Calu3 (cell line): ENCODE measurements around the gene SLC4A11. TPM values are rescaled to one million over a fixed set of nuclear protein-coding genes. Genes with fewer than 3 reads are reported as not detected.

Experiments used
- BruUV-seq: library from RNA; stranded (reverse); fragments of 400-500 nt; replicated peaks from 2 replicates; lab custom pipeline; 2021; lab: Mats Ljungman, UMichigan
- CTCF ChIA-PET: fragments of 300-600 bp; sonication (Branson Sonifier 250); formaldehyde crosslinking; loops from one replicate; lab custom pipeline; 2022; ENCODE audit warnings: antibody characterized with exemption; lab: Charles Lee
- DNase-seq: peaks from one replicate; pipeline ENCODE4 v3.0.0; 2022
- H3K27ac Mint-ChIP-seq: one replicate; pipeline ENCODE4 v1.8.0; 2022; ENCODE audit warnings: mixed read lengths; ENCODE audit not compliant: unreplicated experiment
- H3K27me3 Mint-ChIP-seq: one replicate; pipeline ENCODE4 v1.8.0; 2022; ENCODE audit warnings: mixed read lengths; ENCODE audit not compliant: unreplicated experiment
- H3K36me3 Mint-ChIP-seq: one replicate; pipeline ENCODE4 v1.8.0; 2022; ENCODE audit warnings: mild to moderate bottlenecking, moderate library complexity, mixed read lengths; ENCODE audit not compliant: insufficient read depth, unreplicated experiment
- H3K4me1 Mint-ChIP-seq: one replicate; pipeline ENCODE4 v1.8.0; 2022; ENCODE audit warnings: mild to moderate bottlenecking, low read depth, mixed read lengths; ENCODE audit not compliant: unreplicated experiment
- H3K4me3 Mint-ChIP-seq: one replicate; pipeline ENCODE4 v1.8.0; 2022; ENCODE audit warnings: mild to moderate bottlenecking, low read depth, moderate library complexity, mixed read lengths; ENCODE audit not compliant: unreplicated experiment
- H3K9me3 Mint-ChIP-seq: one replicate; pipeline ENCODE4 v1.8.0; 2022; ENCODE audit warnings: low read depth, mixed read lengths; ENCODE audit not compliant: unreplicated experiment
- intact Hi-C: fragments of 100-400 bp; cut with micrococcal nuclease; formaldehyde crosslinking; loops from one replicate; pipeline ENCODE4 v1.10.0; 2022; ENCODE audit not compliant: unreplicated experiment
- total RNA-seq: library from RNA; stranded (reverse); gene quantifications from 2 replicates; pipeline ENCODE4 v1.2.3, GENCODE V29; 2022
- TF ChIP-seq, protein P1 (sequence below): fragments of 200-600 bp; IDR thresholded peaks from one replicate; pipeline ENCODE4 v1.8.0; 2022; ENCODE audit warnings: antibody characterized with exemption; ENCODE audit not compliant: unreplicated experiment

Gene SLC4A11
- total RNA-seq, 1 experiment from 2014 or later, result 9.4 TPM

DNA sequence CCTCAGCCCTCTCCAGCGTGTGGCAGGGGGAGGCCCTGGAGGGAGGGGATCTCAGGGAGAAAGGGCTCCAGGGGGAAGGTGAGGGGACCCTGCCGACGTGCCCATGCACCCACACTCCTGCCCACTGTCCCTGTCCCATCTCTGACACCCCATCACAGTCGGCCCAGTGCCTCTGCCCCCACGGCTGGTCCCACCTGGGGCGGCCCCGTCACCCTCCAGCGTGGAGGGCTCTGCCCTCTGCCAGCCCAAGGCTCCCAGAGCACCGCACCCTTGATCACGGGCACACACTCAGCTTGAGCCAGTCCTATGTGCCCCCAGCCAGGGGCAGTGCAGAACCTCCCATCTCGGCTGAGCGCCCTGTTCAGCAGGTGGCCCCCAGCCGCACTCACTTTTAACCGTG is 9.2 kb downstream of the SLC4A11 start:
- intact Hi-C loops, result no loop called here
- TF ChIP-seq, protein P1, sequence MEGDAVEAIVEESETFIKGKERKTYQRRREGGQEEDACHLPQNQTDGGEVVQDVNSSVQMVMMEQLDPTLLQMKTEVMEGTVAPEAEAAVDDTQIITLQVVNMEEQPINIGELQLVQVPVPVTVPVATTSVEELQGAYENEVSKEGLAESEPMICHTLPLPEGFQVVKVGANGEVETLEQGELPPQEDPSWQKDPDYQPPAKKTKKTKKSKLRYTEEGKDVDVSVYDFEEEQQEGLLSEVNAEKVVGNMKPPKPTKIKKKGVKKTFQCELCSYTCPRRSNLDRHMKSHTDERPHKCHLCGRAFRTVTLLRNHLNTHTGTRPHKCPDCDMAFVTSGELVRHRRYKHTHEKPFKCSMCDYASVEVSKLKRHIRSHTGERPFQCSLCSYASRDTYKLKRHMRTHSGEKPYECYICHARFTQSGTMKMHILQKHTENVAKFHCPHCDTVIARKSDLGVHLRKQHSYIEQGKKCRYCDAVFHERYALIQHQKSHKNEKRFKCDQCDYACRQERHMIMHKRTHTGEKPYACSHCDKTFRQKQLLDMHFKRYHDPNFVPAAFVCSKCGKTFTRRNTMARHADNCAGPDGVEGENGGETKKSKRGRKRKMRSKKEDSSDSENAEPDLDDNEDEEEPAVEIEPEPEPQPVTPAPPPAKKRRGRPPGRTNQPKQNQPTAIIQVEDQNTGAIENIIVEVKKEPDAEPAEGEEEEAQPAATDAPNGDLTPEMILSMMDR, result no peak
- Mint-ChIP-seq H3K9me3 (no peaks in the 10 kb centered on the region), H3K36me3 (peaks cover 9% of the 10 kb centered on the region), H3K27ac (no peak overlapping the region), H3K27me3 (no peaks in the 10 kb centered on the region), H3K4me3 (no peak overlapping the region), H3K4me1 (no peaks in the 10 kb centered on the region)
- CTCF ChIA-PET, result no interaction called here
- DNase-seq, result no peak
- no TSS peak for BruUV-seq

DNA sequence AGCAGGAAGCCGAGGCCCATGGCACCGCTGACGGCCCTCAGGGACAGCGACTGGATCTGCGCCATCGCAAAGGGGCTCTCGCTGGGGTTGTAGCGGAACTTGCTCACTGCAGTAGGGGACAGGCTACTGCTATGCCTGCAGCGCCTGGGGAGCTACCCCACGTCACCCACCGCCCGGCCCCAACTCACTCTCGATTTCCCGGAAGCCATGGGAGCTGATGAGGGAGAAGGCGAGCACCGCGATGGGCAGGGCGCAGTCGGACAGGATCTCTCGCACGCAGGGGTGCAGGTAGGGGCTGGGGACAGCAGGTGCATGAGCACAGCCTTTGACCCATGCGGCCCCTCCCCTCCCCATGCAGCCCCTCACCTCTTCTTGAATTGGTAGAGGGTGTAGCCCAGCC is 9.8 kb downstream of the SLC4A11 start:
- Mint-ChIP-seq H3K9me3 (no peaks in the 10 kb centered on the region), H3K36me3 (peaks cover 9% of the 10 kb centered on the region), H3K4me3 (no peak overlapping the region), H3K4me1 (no peaks in the 10 kb centered on the region), H3K27ac (no peak overlapping the region), H3K27me3 (no peaks in the 10 kb centered on the region)
- TF ChIP-seq, protein P1, result no peak
- intact Hi-C loops, result no loop called here
- BruUV-seq, result no TSS peak
- CTCF ChIA-PET, result no interaction called here
- DNase-seq, result no peak

DNA sequence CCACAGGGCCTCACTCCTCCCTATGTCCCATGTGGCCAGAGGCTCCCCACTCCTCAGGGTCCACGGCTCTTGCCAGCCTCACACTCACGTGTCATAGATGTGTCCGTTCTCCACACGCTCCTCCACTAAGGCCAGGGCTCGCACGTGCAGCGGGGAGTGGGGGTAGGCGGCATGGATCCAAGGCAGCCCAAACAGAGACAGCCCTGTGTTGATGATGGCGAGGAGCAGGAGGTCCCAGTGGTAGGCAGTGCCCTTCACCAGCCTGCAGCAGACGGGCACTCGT is 10.3 kb downstream of the SLC4A11 start:
- Mint-ChIP-seq H3K36me3 (peaks cover 9% of the 10 kb centered on the region), H3K4me1 (no peaks in the 10 kb centered on the region), H3K4me3 (no peak overlapping the region), H3K9me3 (no peaks in the 10 kb centered on the region), H3K27ac (no peak overlapping the region), H3K27me3 (no peaks in the 10 kb centered on the region)
- no TSS peak for BruUV-seq
- intact Hi-C loops, result no loop called here
- CTCF ChIA-PET, result no interaction called here
- TF ChIP-seq, protein P1, result no peak
- no peak for DNase-seq

DNA sequence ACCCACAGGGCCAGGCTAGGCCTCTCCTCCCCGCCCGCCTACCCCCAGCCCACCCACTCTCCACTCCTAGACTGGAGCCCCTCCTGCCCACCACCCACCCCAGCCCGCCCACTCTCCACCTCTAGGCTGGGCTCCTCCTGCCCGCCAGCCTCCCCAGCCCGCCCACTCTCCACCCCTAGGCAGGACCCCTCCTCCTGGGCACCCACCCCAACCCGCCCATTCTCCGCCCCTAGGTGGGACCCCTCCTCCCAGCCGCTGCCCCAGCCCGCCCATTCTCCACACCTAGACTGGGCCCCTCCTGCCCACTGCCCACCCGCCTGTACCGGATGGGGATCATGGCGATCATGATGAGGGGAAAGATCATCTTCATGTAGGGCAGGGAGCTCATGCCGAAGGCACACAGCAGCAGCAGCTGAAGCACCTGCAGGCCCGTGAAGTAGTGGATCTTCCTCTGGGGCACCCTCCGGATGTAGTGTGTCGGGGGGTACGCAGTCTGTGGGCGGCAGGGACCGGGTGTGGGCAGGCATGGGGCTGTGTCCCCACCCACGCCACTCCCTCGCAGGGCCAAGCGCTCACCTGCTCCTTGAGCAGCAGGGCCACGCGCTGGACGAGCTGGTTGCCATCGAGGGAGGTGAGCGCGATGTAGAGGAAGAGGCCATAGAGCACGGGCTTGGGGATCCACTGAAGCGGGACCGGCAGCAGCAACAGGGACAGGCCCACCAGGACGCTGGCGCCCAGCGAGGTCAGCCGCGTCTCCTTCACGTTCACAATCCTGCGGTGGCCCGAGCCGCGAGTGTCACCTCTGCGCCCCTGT is 10.8 kb downstream of the SLC4A11 start:
- Mint-ChIP-seq H3K36me3 (peaks cover 9% of the 10 kb centered on the region), H3K27me3 (no peaks in the 10 kb centered on the region), H3K27ac (no peak overlapping the region), H3K4me3 (no peak overlapping the region), H3K9me3 (no peaks in the 10 kb centered on the region), H3K4me1 (no peaks in the 10 kb centered on the region)
- TF ChIP-seq, protein P1, result no peak
- intact Hi-C loops, result no loop called here
- CTCF ChIA-PET, result no interaction called here
- DNase-seq, result no peak
- no TSS peak for BruUV-seq
